ENCODE results near the gene NES. TPM values are rescaled to one million over a fixed set of nuclear protein-coding genes. Genes with fewer than 3 reads are reported as not detected.

The NES gene
- polyA plus RNA-seq, 2 of the 4 experiments (the other 2 are of a cell fraction), result 0.57 to 2.1 TPM

DNA sequence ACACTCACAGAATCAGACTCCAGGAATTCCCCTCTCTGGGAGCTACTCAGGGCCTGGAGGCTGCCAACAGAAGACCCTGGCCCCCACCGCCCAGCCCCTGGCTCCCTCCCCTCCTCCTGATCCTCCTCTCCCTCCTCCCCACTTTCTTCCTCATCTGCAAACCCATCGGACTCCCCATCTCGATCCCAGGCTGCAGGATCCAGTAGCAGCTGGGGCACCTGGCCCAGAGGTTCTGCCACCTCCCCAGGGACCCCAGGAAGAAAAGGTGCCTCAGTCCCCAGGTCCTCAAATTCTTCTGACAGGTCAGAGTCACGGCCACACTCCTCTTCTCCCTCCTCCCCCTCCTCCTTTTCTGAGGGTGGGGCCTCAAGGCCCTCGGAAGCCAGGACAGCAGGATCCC, 7.4 kb downstream of the NES start (continued):
- TF ChIP-seq E2F6 (IDR thresholded peaks at IDR 0.05; ENCODE audit: borderline replicate concordance, low read depth) (no peak), RARB (CRISPR knock-in tag; IDR thresholded peaks at IDR 0.05) (no peak), FOXS1 (CRISPR knock-in tag; IDR thresholded peaks at IDR 0.05) (no peak)

GRCh38 chr1:156668801-156669637, 8.2 kb downstream of the NES start:
- TF ChIP-seq, protein P1, sequence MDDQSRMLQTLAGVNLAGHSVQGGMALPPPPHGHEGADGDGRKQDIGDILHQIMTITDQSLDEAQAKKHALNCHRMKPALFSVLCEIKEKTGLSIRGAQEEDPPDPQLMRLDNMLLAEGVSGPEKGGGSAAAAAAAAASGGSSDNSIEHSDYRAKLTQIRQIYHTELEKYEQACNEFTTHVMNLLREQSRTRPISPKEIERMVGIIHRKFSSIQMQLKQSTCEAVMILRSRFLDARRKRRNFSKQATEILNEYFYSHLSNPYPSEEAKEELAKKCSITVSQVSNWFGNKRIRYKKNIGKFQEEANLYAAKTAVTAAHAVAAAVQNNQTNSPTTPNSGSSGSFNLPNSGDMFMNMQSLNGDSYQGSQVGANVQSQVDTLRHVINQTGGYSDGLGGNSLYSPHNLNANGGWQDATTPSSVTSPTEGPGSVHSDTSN (IDR thresholded peaks at IDR 0.05), result no peak
- TF ChIP-seq USF2 (IDR thresholded peaks at IDR 0.05), result no peak
- no peak for TF ChIP-seq ZNF302 (CRISPR knock-in tag; IDR thresholded peaks at IDR 0.05)
- TF ChIP-seq, protein P2, sequence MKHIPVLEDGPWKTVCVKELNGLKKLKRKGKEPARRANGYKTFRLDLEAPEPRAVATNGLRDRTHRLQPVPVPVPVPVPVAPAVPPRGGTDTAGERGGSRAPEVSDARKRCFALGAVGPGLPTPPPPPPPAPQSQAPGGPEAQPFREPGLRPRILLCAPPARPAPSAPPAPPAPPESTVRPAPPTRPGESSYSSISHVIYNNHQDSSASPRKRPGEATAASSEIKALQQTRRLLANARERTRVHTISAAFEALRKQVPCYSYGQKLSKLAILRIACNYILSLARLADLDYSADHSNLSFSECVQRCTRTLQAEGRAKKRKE (CRISPR knock-in tag; IDR thresholded peaks at IDR 0.05; ENCODE audit: low read depth), result no peak
- no peak for TF ChIP-seq CBX8 (IDR thresholded peaks at IDR 0.05)
- TF ChIP-seq POLR2AphosphoS2 (conservative IDR thresholded peaks at IDR 0.05; ENCODE audit: low read length), result no peak
- TF ChIP-seq HOXA7 (CRISPR knock-in tag; IDR thresholded peaks at IDR 0.05), result no peak
- no peak for TF ChIP-seq HDAC2 (IDR thresholded peaks at IDR 0.05)
- no peak for TF ChIP-seq POLR2A (IDR thresholded peaks at IDR 0.05; ENCODE audit: low read length)
- no peak for TF ChIP-seq JUNB (IDR thresholded peaks at IDR 0.05)
- TF ChIP-seq, protein P3, sequence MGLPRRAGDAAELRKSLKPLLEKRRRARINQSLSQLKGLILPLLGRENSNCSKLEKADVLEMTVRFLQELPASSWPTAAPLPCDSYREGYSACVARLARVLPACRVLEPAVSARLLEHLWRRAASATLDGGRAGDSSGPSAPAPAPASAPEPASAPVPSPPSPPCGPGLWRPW (IDR thresholded peaks at IDR 0.05), result no peak
- TF ChIP-seq FOXS1 (CRISPR knock-in tag; IDR thresholded peaks at IDR 0.05), result no peak
- TF ChIP-seq RCOR1 (IDR thresholded peaks at IDR 0.05; ENCODE audit: low read depth, low read length), result no peak
- TF ChIP-seq PHF8 (IDR thresholded peaks at IDR 0.05; ENCODE audit: borderline replicate concordance, low read depth), result no peak
- TF ChIP-seq HOXB13 (CRISPR knock-in tag; IDR thresholded peaks at IDR 0.05; ENCODE audit: low read depth), result no peak
- TF ChIP-seq CHD4 (IDR thresholded peaks at IDR 0.05; ENCODE audit: borderline replicate concordance), result no peak
- no peak for TF ChIP-seq NFE2L2 (conservative IDR thresholded peaks at IDR 0.05; ENCODE audit: low read length)
- no peak for TF ChIP-seq SREBF2 (IDR thresholded peaks at IDR 0.05)
- no peak for TF ChIP-seq BHLHE40 (IDR thresholded peaks at IDR 0.05; ENCODE audit: low read depth, low read length)
- WGBS (ENCODE audit: missing lambda C conversion rate), result 89% methylated on average over 15 of the region's 17 CpGs
- H3K27ac ChIP-seq, result no peak overlapping the region
- POLR2A ChIA-PET, result no interaction called here
- no peak overlapping the region for H3K4me3 ChIP-seq
- CTCF ChIA-PET, result interaction anchor here (2.0 to 52.1 kb wide), 5 partner anchors 7 to 48 kb away, joined by 13 to 2258 read pairs (median 402); partner anchors contain the start of genes CRABP2, HAPLN2, ISG20L2 and METTL25B
- DNase-seq (ENCODE audit: low read depth in 1 of 2, low spot score in 1 of 2) (no peak), ATAC-seq (no peak; a peak in 1 of 6 replicates), FAIRE-seq (no peak)
- no peaks in the 10 kb centered on the region for H3K9me3 ChIP-seq
- peaks cover 22% of the 10 kb centered on the region for H3K4me1 ChIP-seq
- no peak overlapping the region for H3K4me2 ChIP-seq

All from A549 (cell line).